Muscle of back (tissue), 11 donors: ENCODE results near the gene MBD4. TPM values are rescaled to one million over a fixed set of nuclear protein-coding genes. Genes with fewer than 3 reads are reported as not detected.
A peak's percentile ranks its signal among the peaks of the same experiment; 100 is the strongest.
"Not testable (repeated sequence)": the region's sequence is repeated elsewhere in the genome, so short reads cannot be mapped to it uniquely, and the experiment has no call there.

Source experiments
- DNase-seq, 3 donors: peaks; one replicate each; pipeline versions ENCODE4 v3.0.0 to v3.0.0-alpha.2; 2013
- polyA plus RNA-seq, 10 donors: library from polyadenylated mRNA; unstranded; fragments of 120-200 nt; gene quantifications; one replicate each; pipeline ENCODE4 v1.2.1, GENCODE V29; 2013; ENCODE audit not compliant: insufficient read length in 10 of 10

Gene MBD4
- polyA plus RNA-seq, 10 donors: 22.6 to 30.5 (median 27.6) TPM

DNA sequence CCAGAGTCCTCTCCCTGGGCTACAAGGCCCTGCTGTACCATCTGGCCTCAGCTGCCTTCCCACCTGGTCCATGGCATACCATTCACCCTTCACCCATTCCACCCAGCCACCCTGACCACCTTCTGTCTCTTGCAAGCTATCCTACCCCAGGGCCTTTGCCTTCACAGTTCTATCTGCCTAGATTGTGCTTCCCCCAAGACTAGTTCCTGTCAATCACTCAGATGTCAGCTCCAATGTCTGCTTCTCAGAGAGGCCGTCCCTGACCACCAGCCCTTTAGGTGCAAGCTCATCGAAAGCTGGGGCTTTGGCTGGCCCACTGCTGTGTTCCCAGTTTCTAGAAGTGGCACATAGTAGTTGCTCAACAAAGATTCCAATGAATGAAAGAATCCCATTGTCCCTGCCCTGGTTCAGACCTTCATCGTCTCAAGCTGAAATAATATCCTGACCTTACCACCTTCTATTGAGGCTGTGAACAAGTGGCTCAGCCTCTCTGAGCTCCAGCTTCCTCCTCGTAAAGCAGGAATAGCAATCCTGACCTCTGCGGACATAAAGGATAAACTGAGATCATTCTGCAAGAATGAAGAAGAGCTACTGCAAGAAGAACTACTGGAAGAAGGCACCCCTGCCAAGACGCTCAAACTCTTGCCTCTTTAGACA is 27.1 kb downstream of the MBD4 start:
- DNase-seq: no peak

DNA sequence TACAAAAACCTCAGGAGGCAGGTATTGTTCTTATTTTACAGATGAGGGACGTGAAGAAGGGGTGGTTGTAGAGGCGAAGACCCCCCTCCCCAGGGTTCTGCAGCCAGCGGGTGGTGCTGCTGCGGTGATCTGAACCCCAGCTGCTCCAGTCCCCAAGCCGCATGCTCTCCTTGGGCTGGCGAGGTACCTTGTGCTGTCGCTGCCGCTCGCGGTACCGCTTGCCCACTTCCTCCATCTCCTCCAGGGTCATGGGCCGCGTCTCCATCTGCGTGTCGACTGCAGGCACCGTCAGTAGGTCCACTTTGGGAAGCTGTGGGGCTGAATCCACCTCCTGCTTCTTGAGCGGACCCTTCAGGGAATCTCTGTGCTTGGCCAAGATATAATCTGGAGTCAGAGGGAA is 28.8 kb downstream of the MBD4 start:
- no peak for DNase-seq

DNA sequence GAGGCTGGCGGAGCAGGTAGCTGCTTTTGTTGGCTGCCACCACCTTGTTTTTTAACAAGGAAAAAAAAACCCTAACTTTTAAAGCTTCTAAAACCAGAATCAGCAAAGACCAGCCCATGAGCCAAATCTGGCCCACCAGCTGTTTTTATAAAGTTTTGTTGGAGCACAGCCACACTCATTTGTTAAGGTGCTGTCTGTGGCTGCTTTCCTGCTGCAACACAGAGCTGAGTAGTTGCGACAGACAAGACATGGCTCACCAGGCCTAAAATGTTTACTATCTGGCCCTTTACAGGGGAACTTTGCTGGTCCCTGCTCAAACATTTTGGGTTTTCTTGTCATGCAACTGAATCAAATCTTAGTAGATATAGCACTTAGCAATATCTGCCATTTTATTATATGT is 30.2 kb downstream of the MBD4 start:
- peak in 1 of 3 donors; percentile 29 for DNase-seq

GRCh38 chr3:129404610-129405009 is 35.1 kb downstream of the MBD4 start:
- DNase-seq: no peak

DNA sequence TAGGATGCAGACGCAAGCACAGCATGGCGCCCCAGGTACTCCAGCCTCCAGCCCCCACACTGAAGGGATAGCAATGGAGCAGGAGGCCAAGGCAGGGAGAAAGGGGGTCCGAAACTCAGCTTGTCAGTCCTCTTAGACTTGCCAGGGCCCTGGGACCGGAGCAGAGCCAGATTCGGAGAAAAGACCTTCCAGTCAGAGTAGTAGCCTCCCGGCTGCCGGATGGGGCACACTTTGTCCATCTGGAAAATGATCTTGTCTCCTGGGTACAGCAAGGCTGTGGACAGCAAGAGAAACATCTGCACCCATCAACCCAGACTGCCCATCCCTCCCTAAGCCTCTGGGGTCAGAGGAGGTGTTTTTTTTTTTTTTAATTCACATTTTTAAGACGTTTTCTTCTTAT is 35.6 kb downstream of the MBD4 start:
- no peak for DNase-seq

DNA sequence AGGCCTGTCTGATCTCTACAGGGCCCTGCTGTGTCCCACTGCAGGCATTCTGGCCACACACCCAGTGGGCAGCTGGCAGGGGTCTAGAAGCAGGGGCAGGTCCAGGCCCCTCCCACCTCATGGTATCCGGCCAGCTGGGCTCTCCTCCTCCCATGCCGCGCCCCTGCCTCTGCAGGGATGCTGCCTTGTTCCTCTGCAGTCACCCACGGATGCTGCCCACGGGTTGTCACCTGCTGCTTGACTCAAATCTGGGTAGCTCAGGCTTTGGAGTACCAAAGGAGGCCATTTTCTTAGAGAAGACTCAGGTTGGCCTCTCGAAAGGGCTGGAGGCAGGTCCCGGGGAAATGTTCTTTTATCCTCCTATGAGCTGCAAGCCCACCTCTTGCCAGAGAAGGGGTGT is 36.3 kb downstream of the MBD4 start:
- DNase-seq: no peak

DNA sequence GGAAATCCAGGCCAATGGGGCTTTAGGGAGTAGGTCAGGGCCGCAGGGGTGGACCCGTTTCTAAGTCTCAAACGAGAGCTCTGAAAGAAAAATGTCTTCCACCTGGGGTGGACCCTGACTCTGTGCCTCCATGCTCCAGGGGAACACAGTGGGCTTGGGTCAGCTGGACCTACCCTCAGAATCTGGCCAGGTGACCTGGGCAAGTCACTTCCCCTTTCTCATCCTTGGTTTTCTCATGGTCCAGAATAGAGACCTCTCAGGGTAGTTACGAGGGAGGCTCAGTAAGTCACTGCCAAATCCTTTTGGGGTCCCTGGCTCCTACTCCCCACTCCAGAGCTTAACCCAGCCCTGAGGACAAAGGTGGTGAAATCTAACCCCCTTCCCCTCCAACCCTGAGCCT is 37.1 kb downstream of the MBD4 start:
- no peak for DNase-seq

DNA sequence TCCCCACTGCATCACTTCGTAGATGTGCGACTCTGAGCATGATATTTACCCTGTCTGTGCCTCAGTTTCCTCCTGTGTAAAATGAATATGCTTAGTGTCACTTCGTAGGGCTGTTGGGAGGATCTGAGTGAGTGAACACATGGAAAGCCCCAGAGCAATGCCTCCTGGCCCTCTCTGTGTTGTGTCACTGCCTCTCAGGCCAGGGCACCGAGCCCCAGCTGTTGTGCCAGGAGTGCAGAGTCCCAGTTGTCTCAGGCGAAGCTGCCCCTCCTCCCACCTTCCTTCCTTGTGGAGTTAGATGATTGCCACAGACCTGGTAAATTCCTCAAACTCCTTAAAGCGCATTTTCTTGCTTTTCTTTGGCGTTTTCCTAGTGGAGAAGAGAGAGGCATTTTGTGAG is 37.5 kb downstream of the MBD4 start:
- DNase-seq: no peak

DNA sequence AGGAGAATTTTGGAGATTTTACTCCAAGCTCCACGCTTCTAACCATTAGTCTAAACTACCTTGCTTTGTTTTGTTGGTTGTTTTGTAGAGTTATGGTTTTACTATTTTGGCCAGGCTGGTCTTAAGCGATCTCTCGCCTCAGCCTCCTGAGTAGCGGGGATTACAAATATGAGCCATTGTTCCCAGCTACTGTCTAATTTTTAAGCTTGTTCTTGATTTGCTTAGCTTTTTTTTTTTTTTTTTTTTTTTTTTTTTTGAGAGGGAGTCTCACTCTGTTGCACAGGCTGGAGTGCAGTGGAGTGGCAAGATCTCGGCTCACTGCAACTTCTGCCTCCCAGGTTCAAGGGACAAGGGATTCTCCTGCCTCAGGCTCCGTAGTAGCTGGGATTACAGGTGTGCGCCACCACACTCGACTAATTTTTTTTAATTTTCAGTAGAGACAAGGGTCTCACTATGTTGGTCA is 39.8 kb downstream of the MBD4 start:
- no peak for DNase-seq

DNA sequence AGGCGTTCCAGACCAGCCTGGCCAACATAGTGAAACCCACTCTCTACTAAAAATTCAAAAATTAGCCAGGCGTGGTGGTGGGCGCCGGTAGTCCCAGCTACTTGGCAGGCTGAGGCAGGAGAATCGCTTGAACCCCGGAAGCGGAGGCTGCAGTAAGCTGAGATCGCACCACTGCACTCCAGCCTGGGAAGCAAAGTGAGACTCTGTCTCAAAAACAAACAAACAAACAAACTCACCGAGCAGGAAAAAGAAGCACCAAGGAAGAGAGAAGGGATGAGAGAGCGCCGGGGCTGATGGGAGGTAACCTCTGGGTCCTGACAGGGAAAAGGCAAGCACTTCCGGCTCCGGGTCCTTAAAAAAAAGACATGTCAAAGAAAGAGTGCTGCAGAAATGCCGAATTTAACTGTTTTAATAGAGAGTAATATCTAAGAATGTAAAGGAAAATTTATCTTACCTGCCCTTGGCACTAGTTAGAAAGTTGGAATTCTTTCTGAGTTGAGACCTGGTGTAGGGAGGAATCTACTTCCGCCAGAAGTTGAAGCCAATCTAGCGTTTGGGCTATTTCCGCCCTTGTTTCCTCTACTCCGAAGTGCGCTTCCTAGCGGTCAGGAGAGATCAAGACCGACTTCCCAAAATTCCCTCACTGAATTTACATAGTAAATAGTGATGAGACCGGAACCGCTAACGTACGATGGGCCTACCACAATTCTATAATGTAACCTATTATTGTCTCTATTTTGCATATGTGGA is 40.4 kb downstream of the MBD4 start:
- DNase-seq: peak; percentile 96 to 98 (median 97)

DNA sequence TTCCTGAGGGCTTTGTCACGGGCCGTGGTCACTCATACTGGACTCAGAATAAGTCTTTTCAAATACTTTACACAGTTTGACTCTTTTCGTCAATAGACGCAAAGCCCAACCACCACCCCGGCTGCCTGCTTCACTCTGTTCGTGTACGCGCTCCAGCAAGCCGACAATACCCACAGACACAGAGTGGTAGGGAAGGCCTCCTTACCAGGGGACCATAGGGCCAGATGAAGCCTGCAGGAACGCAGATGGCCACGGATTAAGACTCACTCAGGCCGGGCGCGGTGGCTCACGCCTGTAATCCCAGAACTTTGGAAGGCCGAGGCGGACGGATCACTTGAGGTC is 41.0 kb downstream of the MBD4 start:
- peak in 1 of 3 donors; percentile 46 for DNase-seq

DNA sequence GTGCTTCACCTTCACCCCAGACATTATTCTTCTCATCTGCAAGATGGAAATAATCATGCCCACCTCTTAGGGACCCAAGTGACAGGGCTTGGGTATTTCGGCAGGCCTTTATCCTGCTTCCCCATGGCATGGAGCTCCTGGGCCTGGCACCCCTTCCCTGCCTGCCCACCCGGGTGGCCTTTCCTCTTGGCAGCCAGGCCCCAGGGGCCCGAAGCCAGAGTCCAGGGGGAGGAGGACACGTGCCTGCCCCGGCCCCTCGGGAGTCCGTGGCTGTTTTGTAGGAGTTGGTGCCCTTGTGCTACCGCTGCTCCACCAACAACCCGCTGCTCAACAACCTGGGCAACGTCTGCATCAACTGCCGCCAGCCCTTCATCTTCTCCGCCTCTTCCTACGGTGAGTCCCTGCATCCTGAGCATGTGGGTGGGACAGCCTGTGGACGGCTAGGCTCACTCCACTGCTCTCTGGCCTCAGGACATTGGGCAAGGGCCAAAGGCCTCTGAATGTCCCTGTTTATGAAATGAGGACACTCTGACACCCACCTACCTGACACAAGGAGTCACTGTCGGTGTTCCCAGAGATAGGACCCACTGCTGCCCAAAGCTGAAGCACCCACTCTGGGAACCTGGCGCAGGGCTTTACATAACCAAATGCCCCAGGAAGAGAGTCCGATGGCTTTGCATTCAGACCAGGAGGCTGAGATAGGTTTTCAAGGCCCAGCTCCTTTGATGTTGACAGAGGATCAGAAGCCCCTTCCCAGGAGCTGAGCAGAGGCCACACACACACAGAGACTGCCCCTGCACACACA is 45.8 kb downstream of the MBD4 start:
- DNase-seq: not testable (repeated sequence)

GRCh38 chr3:129393271-129393670 is 46.5 kb downstream of the MBD4 start:
- no peak for DNase-seq

DNA sequence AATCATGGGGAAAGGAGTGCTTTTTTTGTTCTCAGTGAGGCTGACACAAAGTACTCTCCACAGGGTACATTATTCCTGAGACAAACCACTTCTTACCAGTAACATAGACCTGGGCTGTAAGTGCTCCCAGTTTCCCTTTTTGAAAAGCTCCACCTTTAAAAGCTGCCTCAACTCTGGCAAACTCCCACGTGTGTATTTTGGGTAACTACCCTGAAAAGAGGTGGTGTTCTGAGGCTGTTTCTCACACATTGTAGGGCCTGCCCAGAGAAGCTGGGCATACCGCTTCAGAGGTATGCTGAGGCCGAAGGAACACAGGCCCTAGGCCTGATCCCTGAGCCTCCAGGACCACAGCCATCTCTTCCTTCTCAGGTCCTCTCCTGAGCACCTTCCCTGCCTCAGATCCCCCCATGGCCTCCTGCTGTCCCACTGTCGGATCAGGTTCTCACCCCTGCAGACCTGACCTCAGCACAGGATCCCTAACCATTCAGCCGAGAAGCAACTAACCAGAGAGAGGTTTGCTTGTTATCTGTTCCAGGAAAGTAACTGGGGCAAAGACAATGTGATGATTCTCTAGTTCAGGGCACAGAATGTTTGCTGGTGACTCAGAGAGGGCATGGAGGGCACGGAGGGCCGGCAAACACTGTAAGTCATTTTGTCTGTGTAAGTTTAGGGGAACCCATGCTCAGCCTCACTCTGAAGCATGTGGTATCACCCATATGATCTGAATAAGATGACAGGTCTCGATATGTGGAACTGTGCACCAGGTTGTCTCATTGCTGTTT is 47.5 kb downstream of the MBD4 start:
- not testable (repeated sequence) for DNase-seq

- not testable (repeated sequence) for DNase-seq
These were observed 48.2 kb downstream of the MBD4 start for GRCh38 chr3:129391583-129391982.

DNA sequence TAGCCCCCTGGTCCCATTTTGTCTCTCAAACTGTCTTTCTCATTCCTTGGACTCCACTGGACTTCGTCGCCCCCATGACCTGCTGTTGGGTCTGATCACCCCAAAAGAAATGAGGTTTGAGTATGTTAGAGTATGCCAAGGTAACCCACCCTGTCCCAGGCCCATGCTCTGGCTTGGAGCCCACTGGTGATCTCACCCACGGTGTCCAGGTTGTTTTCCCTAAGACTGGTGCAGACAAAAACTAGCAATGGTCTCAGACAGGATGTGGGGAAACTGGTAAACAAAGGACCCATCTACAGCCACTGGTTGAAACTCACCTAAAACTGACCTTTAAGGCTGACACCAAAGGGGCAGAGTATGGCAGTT is 50.2 kb downstream of the MBD4 start:
- no peak for DNase-seq

GRCh38 chr3:129388791-129389571 is 50.8 kb downstream of the MBD4 start:
- DNase-seq: peak in 1 of 3 donors; percentile 21

DNA sequence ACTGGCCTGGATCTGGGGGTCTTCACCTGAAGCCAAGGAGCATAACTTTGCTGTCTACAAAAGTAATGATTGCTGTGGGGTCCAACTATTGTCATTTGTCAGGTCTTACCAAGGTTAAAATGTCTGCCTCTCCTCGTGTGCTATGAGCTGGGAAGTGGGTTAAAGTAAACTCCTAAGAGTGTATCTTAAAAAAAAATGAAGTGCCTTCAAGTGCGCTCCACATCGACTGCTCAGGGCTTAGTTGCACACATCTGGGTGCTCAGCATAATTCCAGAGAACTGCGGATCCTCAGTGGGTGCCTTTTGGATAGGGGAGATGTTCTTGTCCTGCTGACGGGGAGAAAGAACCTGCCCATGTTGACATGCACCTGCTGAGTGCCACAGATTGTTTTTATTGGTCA is 52.3 kb downstream of the MBD4 start:
- no peak for DNase-seq

DNA sequence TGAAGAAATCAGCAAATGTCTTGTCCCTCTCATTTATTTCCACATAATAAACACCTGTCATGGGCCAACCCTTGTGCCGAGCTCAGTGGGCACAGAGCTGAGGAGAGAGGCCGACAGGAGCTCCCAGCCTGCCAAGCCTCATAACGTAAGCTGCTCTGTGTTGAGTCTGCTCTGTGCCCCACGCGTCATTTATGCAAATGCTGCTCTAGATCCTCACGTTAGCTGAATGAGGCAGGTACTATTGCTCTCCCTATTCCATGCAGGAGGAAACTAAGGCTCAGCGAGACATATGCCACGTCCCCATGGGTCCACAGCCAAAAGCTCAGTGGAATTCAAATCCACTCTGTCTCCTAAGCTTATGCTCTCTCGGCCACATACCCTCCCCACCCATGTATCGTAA is 52.8 kb downstream of the MBD4 start:
- DNase-seq: no peak

DNA sequence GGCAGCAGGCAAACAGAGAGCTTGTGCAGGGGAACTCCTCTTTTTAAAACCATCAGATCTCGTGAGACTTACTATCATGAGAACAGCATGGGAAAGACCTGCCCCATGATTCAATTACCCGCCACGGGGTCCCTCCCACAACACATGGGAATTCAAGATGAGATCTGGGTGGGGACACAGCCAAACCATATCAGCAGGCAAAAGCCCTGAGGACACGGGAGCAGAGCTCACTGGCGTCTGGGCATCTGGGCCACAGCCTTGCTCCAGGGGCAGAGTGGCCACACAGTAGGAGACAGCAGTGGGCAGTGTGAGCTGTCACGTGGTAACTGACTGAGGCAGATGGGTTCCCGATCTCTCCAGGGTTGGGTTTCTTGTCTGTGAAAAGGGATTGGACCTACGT is 54.2 kb downstream of the MBD4 start:
- DNase-seq: not testable (repeated sequence)
